GM23338 (cell line): Measurements from ENCODE around the gene SLC39A13. TPM values are rescaled to one million over a fixed set of nuclear protein-coding genes. Genes with fewer than 3 reads are reported as not detected.

Experiments
- ATAC-seq: fragments of 200-7000 bp; cut with Tn5 transposase; 3 replicates; pipeline ENCODE4 v1.9.1; 2020
- DNase-seq: peaks from one replicate; pipeline ENCODE4 v3.0.0-alpha.2; 2015; ENCODE audit warnings: low spot score
- H2AFZ ChIP-seq: fragments of 200-600 bp; sonication (generic); 2 replicates; pipeline ENCODE4 v1.8.0; 2016; ENCODE audit warnings: antibody characterized with exemption, mild to moderate bottlenecking, moderate library complexity
- H3F3A ChIP-seq: fragments of 200-600 bp; sonication (generic); replicated peaks from 2 replicates; pipeline ENCODE4 v1.8.0; 2017; ENCODE audit warnings: antibody characterized with exemption, mixed run types, low read depth
- H3K27ac ChIP-seq: fragments of 200-600 bp; sonication (generic); 2 replicates; pipeline ENCODE4 v1.6.1; 2016; ENCODE audit warnings: low read depth
- H3K27me3 ChIP-seq: fragments of 200-600 bp; sonication (generic); 2 replicates; pipeline ENCODE4 v1.8.0; 2016; ENCODE audit warnings: mild to moderate bottlenecking, mixed run types, moderate library complexity; ENCODE audit not compliant: insufficient read depth
- H3K36me3 ChIP-seq: fragments of 200-600 bp; sonication (generic); 2 replicates; pipeline ENCODE4 v1.8.0; 2016; ENCODE audit warnings: mild to moderate bottlenecking; ENCODE audit not compliant: insufficient read depth
- H3K4me1 ChIP-seq: fragments of 200-600 bp; sonication (generic); 2 replicates; pipeline ENCODE4 v1.8.0; 2016; ENCODE audit warnings: mild to moderate bottlenecking, moderate library complexity; ENCODE audit not compliant: insufficient read depth
- H3K4me2 ChIP-seq: fragments of 200-600 bp; sonication (generic); 2 replicates; pipeline ENCODE4 v1.7.1; 2017; ENCODE audit warnings: mixed run types
- H3K4me3 ChIP-seq: fragments of 200-600 bp; sonication (generic); 2 replicates; pipeline ENCODE4 v1.6.1; 2016; ENCODE audit warnings: mixed run types
- H3K79me2 ChIP-seq: fragments of 200-600 bp; sonication (generic); replicated peaks from 2 replicates; pipeline ENCODE4 v1.8.0; 2017; ENCODE audit warnings: mild to moderate bottlenecking; ENCODE audit not compliant: insufficient read depth
- H3K9me2 ChIP-seq: fragments of 200-600 bp; sonication (generic); 2 replicates; pipeline ENCODE4 v1.8.0; 2017; ENCODE audit not compliant: insufficient read depth
- H4K20me1 ChIP-seq: fragments of 200-600 bp; sonication (generic); replicated peaks from 2 replicates; pipeline ENCODE4 v1.8.0; 2017; ENCODE audit warnings: mild to moderate bottlenecking; ENCODE audit not compliant: insufficient read depth
- H3K27ac Mint-ChIP-seq: 2 replicates; pipeline ENCODE4 v1.8.0; 2020; ENCODE audit warnings: inconsistent platforms, mild to moderate bottlenecking, moderate library complexity, mixed read lengths
- H3K27me3 Mint-ChIP-seq: 3 replicates; pipeline ENCODE4 v1.8.0; 2022; ENCODE audit warnings: low read depth, mild to moderate bottlenecking, moderate library complexity, mixed read lengths, inconsistent platforms; ENCODE audit not compliant: insufficient read depth, poor library complexity
- H3K36me3 Mint-ChIP-seq: 3 replicates; pipeline ENCODE4 v1.8.0; 2021; ENCODE audit warnings: low read depth, mild to moderate bottlenecking, inconsistent platforms, moderate library complexity, mixed read lengths
- H3K4me1 Mint-ChIP-seq: 3 replicates; pipeline ENCODE4 v1.8.0; 2020; ENCODE audit warnings: mild to moderate bottlenecking, inconsistent platforms, mixed read lengths
- H3K4me3 Mint-ChIP-seq: 3 replicates; pipeline ENCODE4 v1.8.0; 2021; ENCODE audit warnings: moderate library complexity, mild to moderate bottlenecking, inconsistent platforms, mixed read lengths
- H3K9me3 Mint-ChIP-seq: 3 replicates; pipeline ENCODE4 v1.8.0; 2020; ENCODE audit warnings: moderate library complexity, mild to moderate bottlenecking, inconsistent platforms, mixed read lengths
- ETS1 ChIP-seq: IDR thresholded peaks from 2 replicates; pipeline ENCODE4 v1.6.1; 2016; ENCODE audit warnings: antibody characterized with exemption
- EZH2 ChIP-seq: fragments of 200-600 bp; sonication (generic); IDR thresholded peaks from one replicate; pipeline ENCODE4 v1.8.0; 2017; ENCODE audit warnings: antibody characterized with exemption, mild to moderate bottlenecking, low read depth; ENCODE audit not compliant: unreplicated experiment
- EZH2phosphoT487 ChIP-seq: fragments of 200-600 bp; sonication (generic); IDR thresholded peaks from one replicate; pipeline ENCODE4 v1.8.1; 2018; ENCODE audit warnings: antibody characterized with exemption; ENCODE audit not compliant: unreplicated experiment
- JUNB ChIP-seq: IDR thresholded peaks from one replicate; pipeline ENCODE4 v1.6.1; 2016; ENCODE audit warnings: antibody characterized with exemption; ENCODE audit not compliant: unreplicated experiment
- REST ChIP-seq: IDR thresholded peaks from one replicate; pipeline ENCODE4 v1.6.1; 2018; ENCODE audit warnings: antibody characterized with exemption; ENCODE audit not compliant: unreplicated experiment
- ZNF331 ChIP-seq: fragments of 250-450 bp; sonication (Bioruptor Pico); IDR thresholded peaks from 2 replicates; pipeline ENCODE4 v1.5.0; 2020; ENCODE audit warnings: low read depth, mild to moderate bottlenecking, moderate library complexity
- ZNF462 ChIP-seq: fragments of 250-450 bp; sonication (Bioruptor Pico); IDR thresholded peaks from 2 replicates; pipeline ENCODE4 v1.5.0; 2020; ENCODE audit warnings: mild to moderate bottlenecking, moderate library complexity
- polyA plus RNA-seq: library from polyadenylated mRNA; unstranded; fragments of >200 nt; fragmentation: Nextera tagmentation; extraction: Ambion mirVana; gene quantifications from 2 replicates; pipeline ENCODE4 v1.2.1, GENCODE V29; 2016
- total RNA-seq: library from RNA; depleted of rRNA; stranded (reverse); fragments of >200 nt; shearing (Covaris generic); gene quantifications from 2 replicates; pipeline ENCODE4 v1.2.3, GENCODE V29; 2014

Gene SLC39A13
- total and polyA plus RNA-seq, 2 experiments from 2014 or later = 15.8 to 32.7 TPM

- no peaks in the 10 kb centered on the region for H3K36me3 ChIP-seq
- Mint-ChIP-seq H3K4me3 (no peak overlapping the region), H3K27ac (no peak overlapping the region), H3K9me3 (no peaks in the 10 kb centered on the region; the same call in 2 of the 3 replicates), H3K27me3 (peaks cover 2% of the 10 kb centered on the region), H3K4me1 (no peaks in the 10 kb centered on the region), H3K36me3 (no peaks in the 10 kb centered on the region)
- H4K20me1 ChIP-seq = no peaks in the 10 kb centered on the region
- no peak overlapping the region for H3K4me3 ChIP-seq
- no peaks in the 10 kb centered on the region for H3K4me1 ChIP-seq
- no peak overlapping the region for H3K4me2 ChIP-seq
- no peak overlapping the region for H3K27ac ChIP-seq
- H3K9me2 ChIP-seq = no peaks in the 10 kb centered on the region
- DNase-seq = no peak
- ATAC-seq = no peak
- no peaks in the 10 kb centered on the region for H3K79me2 ChIP-seq
- no peaks in the 10 kb centered on the region for H3K27me3 ChIP-seq
- 0 out of 2 replicates have a peak, but pooled peaks cover 3% of the 10 kb centered on the region for H3F3A ChIP-seq
- no peak overlapping the region for H2AFZ ChIP-seq
- TF ChIP-seq EZH2 (no peak), ZNF331 (no peak), ZNF462 (no peak), EZH2phosphoT487 (no peak), ETS1 (no peak)
These were observed 42.3 kb upstream of the SLC39A13 start for GRCh38 chr11:47366020-47366490.

- H3K27ac ChIP-seq = no peak overlapping the region
- H3K27me3 ChIP-seq = no peaks in the 10 kb centered on the region
- H3K4me2 ChIP-seq = no peak overlapping the region
- H3K36me3 Mint-ChIP-seq = no peaks in the 10 kb centered on the region
- H3K9me3 Mint-ChIP-seq = no peaks in the 10 kb centered on the region; the same call in 2 of the 3 replicates
- no peaks in the 10 kb centered on the region for H3K4me1 ChIP-seq
- DNase-seq (no peak), ATAC-seq (no peak)
- no peaks in the 10 kb centered on the region for H3K79me2 ChIP-seq
- H3F3A ChIP-seq = no peaks in the 10 kb centered on the region
- no peak overlapping the region for H3K4me3 ChIP-seq
- peaks cover 2% of the 10 kb centered on the region for H3K27me3 Mint-ChIP-seq
- no peak for TF ChIP-seq REST
- TF ChIP-seq JUNB = no peak
- H3K36me3 ChIP-seq = no peaks in the 10 kb centered on the region
- no peaks in the 10 kb centered on the region for H3K9me2 ChIP-seq
- H3K4me1 Mint-ChIP-seq = no peaks in the 10 kb centered on the region
- H3K4me3 Mint-ChIP-seq = no peak overlapping the region
- H2AFZ ChIP-seq = no peak overlapping the region
- no peaks in the 10 kb centered on the region for H4K20me1 ChIP-seq
- H3K27ac Mint-ChIP-seq = no peak overlapping the region
These were observed 38.7 kb upstream of the SLC39A13 start for GRCh38 chr11:47369676-47370075.
